Activated CD8-positive, alpha-beta memory T cell treated with anti-CD3 and anti-CD28 coated beads, Interleukin-2, amount 50 U/mL, for 1 hour (primary cell): ENCODE results near the gene GPC5.
"Not testable (repeated sequence)": the region's sequence is repeated elsewhere in the genome, so short reads cannot be mapped to it uniquely, and the experiment has no call there.

ENCODE experiments used
- DNase-seq: peaks from one replicate; pipeline ENCODE4 v3.0.0-alpha.2; 2020; ENCODE audit errors: extremely low read depth

The GPC5 gene

DNA sequence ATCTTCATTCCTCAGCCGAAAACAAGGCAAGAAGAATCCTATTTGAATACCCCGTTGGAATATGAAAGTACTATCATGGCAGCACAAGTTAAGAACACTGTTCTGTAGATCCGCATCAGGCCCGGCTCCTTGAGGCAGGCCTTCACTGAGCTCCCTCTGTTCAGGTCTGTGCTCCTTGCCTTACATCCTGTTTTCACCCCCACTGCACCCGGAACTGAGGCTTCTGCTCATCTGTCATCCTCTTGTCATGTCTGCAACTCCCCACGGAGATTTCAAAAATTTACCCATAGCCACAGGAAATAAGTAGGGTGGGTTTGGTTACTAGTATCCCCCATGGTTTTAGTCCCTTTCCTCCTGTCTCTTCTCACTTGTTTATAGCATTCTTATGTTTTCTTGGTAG lies 861.9 kb downstream of the GPC5 start:
- DNase-seq = no peak

GRCh38 chr13:92262100-92262788 lies 863.8 kb downstream of the GPC5 start:
- no peak for DNase-seq

- DNase-seq = no peak
Observed at GRCh38 chr13:92265408-92265807, 867.0 kb downstream of the GPC5 start.

GRCh38 chr13:92270990-92271389 lies 872.6 kb downstream of the GPC5 start:
- DNase-seq = no peak

- no peak for DNase-seq
Observed at GRCh38 chr13:92272177-92272576, 873.8 kb downstream of the GPC5 start.

DNA sequence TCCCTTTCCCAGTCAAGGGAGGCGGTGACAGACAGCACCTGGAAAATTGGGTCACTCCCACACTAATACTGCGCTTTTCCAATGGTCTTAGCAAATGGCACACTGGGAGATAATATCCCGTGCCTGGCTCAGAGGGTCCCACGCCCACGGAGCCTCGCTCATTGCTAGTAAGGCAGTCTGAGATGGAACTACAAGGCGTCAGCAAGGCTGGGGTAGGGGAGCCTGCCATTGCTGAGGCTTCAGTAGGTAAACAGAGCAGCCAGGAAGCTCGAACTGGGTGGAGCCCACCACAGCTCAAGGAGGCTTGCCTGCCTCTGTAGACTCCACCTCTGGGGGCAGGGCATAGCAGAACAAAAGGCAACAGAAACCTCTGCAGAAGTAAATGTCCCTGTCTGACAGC lies 882.6 kb downstream of the GPC5 start:
- DNase-seq = not testable (repeated sequence)

- not testable (repeated sequence) for DNase-seq
Observed at GRCh38 chr13:92290718-92291307, 892.4 kb downstream of the GPC5 start.

DNA sequence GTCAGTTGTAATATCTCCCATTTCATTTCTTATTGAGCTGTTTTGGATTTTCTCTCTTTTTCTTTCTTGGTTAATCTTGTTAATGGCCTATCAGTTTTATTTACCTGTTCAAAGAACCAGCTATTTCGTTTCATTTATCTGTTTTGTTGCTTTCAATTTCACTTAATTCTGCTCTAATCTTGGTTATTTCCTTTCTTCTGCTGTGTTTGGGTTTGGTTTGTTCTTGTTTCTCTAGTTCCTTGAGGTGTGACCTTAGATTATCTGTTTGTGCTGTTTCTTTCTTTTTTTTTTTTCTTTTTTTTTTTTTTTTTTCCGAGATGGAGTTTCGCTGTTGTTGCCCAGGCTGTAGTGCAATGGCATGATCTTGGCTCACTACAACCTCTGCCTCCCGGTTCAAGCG lies 896.1 kb downstream of the GPC5 start:
- DNase-seq = not testable (repeated sequence)

- DNase-seq = not testable (repeated sequence)
Observed at GRCh38 chr13:92296154-92296671, 897.8 kb downstream of the GPC5 start.

- no peak for DNase-seq
Observed at GRCh38 chr13:92297971-92298942, 899.8 kb downstream of the GPC5 start.

DNA sequence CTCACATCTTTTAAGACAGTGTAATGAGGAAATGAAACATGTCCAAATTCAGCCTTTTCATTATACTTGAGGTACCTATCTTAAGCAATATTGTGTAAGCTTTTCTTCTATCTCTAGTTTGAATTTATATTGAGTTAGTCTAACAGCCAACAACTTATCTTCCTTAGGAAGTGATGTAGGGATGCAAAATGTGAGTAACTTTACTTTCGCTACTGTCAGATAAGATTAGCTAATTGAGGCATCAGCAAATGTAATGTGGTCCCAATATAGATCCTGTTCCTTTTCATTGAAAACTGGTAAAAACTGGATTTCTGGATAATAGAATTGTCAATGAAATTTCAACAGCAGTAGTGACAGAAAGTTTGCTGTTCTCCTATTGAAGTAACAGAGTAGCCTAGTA lies 902.2 kb downstream of the GPC5 start:
- no peak for DNase-seq

GRCh38 chr13:92303428-92303827 lies 905.0 kb downstream of the GPC5 start:
- DNase-seq = no peak

- no peak for DNase-seq
Observed at GRCh38 chr13:92307752-92308151, 909.3 kb downstream of the GPC5 start.

- DNase-seq = no peak
Observed at GRCh38 chr13:92312823-92313222, 914.4 kb downstream of the GPC5 start.

- no peak for DNase-seq
Observed at GRCh38 chr13:92313382-92313781, 915.0 kb downstream of the GPC5 start.

DNA sequence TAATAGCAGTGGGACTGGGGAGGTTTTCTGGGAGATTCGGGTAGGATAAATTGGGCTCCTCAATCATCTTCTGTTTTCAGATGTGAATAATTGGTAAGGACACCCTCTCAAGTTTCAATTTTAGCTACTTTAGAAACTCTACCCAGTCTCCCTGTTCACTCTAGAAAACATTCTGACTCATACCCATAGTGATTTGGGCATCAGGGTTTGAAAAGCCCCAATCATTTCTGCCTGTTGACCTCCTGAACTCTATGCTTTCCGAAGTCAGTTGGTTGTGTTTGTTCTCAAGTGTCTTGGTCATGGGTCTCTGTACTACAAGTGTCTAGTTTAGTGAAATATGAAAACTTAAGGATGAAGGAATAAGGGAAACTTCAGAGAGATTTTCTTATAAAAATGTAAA lies 916.8 kb downstream of the GPC5 start:
- DNase-seq = no peak

DNA sequence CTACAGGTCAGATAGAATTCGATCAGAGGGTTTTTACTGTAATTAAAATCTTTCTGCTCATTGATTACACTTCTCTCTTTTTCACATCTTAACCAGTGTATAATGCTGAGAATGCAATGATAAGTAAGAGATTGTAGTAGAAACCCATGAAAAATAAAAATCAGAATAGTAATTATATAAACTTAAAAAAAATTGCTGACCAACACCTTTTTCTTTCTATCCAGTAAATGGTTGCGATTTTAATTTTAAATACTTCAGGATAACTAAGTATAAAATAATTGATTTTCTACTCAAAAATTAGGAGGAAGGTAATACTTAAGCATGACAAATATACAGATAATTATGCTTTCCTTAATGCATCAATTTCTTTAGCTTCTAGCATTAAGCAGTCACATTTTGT lies 917.6 kb downstream of the GPC5 start:
- no peak for DNase-seq

DNA sequence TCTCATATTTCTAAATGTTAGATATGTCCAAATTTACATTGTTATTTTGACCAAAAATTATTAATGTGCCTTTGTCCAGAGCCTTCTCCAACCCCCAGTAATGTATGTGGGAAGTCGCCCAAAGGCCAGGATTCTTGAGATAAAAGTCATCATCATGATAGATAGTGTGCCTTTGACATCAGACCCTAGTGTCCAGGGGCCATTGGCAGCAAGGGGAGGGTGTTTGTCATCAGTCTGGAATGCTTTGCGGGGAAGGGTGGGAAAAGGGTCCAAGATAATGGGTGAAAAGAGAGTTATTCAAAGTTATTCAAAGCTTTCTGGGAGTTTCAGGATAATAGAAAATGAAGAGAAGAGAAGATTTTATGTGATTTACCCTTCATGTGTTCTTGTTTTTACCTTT lies 918.6 kb downstream of the GPC5 start:
- DNase-seq = no peak

DNA sequence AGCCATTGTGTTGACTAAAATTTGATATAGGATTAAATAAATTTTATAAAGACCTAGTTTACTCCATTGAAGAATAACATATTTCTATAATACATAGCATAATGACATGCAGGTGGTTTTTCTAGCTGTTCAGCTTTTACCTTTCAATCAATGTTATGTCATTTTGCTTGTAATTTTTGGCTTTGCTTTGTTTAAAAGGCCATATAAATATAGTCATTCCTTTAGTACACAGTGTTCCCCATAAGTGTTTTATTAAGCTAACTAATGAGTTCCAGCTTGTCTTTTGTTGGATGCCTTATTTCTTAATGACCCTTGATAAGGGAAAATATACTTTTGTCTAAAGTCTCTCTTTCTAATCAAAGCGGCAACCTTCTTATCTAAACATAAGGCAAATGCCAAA lies 921.9 kb downstream of the GPC5 start:
- DNase-seq = no peak

DNA sequence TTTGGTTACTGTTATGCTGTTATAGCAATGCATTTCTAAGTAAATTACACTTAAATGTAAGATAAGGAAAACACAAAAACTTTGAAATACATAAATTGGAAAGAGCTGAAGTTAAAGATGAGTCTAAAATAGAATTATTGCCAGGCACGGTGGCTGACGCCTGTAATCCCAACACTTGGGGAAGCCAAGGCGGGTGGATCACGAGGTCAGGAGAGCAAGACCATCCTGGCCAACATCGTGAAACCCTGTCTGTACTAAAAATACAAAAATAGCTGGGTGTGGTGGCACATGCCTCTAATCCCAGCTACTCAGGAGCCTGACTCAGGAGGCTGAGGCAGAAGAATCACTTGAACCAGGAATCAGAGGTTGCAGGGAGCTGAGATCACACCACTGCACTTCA lies 922.8 kb downstream of the GPC5 start:
- DNase-seq = no peak

GRCh38 chr13:92345627-92346026 lies 947.2 kb downstream of the GPC5 start:
- DNase-seq = no peak

GRCh38 chr13:92346046-92346445 lies 947.6 kb downstream of the GPC5 start:
- no peak for DNase-seq
